CD4-positive, alpha-beta T cell (primary cell): ENCODE results near the gene NR0B1. TPM values are rescaled to one million over a fixed set of nuclear protein-coding genes. Genes with fewer than 3 reads are reported as not detected.

Experiments
- ATAC-seq: fragments of 200-7000 bp; cut with Tn5 transposase; one replicate; pipeline ENCODE4 v1.10.0; 2022; ENCODE audit warnings: mild to moderate bottlenecking; ENCODE audit not compliant: poor library complexity
- CTCF ChIA-PET: fragments of 350-600 bp; sonication (Branson Sonifier 250); formaldehyde crosslinking; loops from one replicate; lab custom pipeline; 2021; ENCODE audit warnings: antibody characterized with exemption, inconsistent platforms; lab: Charles Lee
- POLR2A ChIA-PET: fragments of 350-600 bp; sonication (Branson Sonifier 250); formaldehyde crosslinking; loops from one replicate; lab custom pipeline; 2021; ENCODE audit warnings: antibody characterized with exemption, inconsistent platforms; lab: Charles Lee
- DNase-seq, 14 experiments: peaks; one replicate each; pipeline ENCODE4 v3.0.0-alpha.2; 2013 to 2020; ENCODE audit warnings: mixed read lengths in 2 of 14
- H3K27ac ChIP-seq, 2 donors: one replicate each; pipeline versions ENCODE4 v1.5.1 to v1.7.0; 2013; ENCODE audit warnings: low read length in 2 of 2, low read depth in 1 of 2, mild to moderate bottlenecking in 1 of 2
- H3K27me3 ChIP-seq, 2 experiments: 1 replicate in 1 of 2; 2 replicates in 1 of 2; pipeline versions ENCODE4 v1.6.1 to v1.7.0; 2013; ENCODE audit warnings: low read length in 2 of 2, control low read depth in 1 of 2, mild to moderate bottlenecking in 1 of 2, moderate library complexity in 1 of 2; ENCODE audit not compliant: insufficient read depth in 2 of 2, control insufficient read depth in 1 of 2
- H3K36me3 ChIP-seq: one replicate; pipeline ENCODE4 v1.6.1; 2013; ENCODE audit warnings: low read length, control low read depth; ENCODE audit not compliant: insufficient read depth
- H3K4me1 ChIP-seq: one replicate; pipeline ENCODE4 v1.6.1; 2013; ENCODE audit warnings: low read length, control low read depth; ENCODE audit not compliant: insufficient read depth
- H3K4me3 ChIP-seq: one replicate; pipeline ENCODE4 v1.5.1; 2013; ENCODE audit warnings: mild to moderate bottlenecking, low read length, moderate library complexity
- H3K9me3 ChIP-seq, 2 experiments: 1 replicate in 1 of 2; 2 replicates in 1 of 2; pipeline versions ENCODE4 v1.6.1 to v1.7.0; 2013; ENCODE audit warnings: low read length in 2 of 2, mild to moderate bottlenecking in 2 of 2, control low read depth in 1 of 2, moderate library complexity in 1 of 2; ENCODE audit not compliant: control insufficient read depth in 1 of 2, insufficient read depth in 1 of 2
- H3K27ac Mint-ChIP-seq: one replicate; pipeline ENCODE4 v1.8.0; 2020; ENCODE audit warnings: mixed read lengths
- H3K27me3 Mint-ChIP-seq: one replicate; pipeline ENCODE4 v1.8.0; 2021; ENCODE audit warnings: mixed read lengths
- H3K36me3 Mint-ChIP-seq: one replicate; pipeline ENCODE4 v1.8.0; 2021; ENCODE audit warnings: low read depth, mixed read lengths
- H3K4me1 Mint-ChIP-seq: one replicate; pipeline ENCODE4 v1.8.0; 2021; ENCODE audit warnings: low read depth, mixed read lengths
- H3K4me3 Mint-ChIP-seq: one replicate; pipeline ENCODE4 v1.8.0; 2020; ENCODE audit warnings: mild to moderate bottlenecking, mixed read lengths
- H3K9me3 Mint-ChIP-seq: one replicate; pipeline ENCODE4 v1.8.0; 2020; ENCODE audit warnings: mixed read lengths
- CTCF ChIP-seq: fragments of 200-600 bp; IDR thresholded peaks from one replicate; pipeline ENCODE4 v1.8.0; 2022; ENCODE audit warnings: antibody characterized with exemption, mild to moderate bottlenecking
- intact Hi-C, 2 experiments: fragments of 100-400 bp; cut with DNase I in 1 of 2; cut with micrococcal nuclease in 1 of 2; formaldehyde crosslinking; loops; one replicate each; pipeline versions ENCODE4 v1.15.1 to v1.9.0; 2023 to 2025; cut with DNase I, micrococcal nuclease
- total RNA-seq, 174 experiments: library from RNA in 2 of 174; stranded (reverse) in 2 of 174; gene quantifications; one replicate each; pipeline ENCODE4 v1.2.3 and lab custom pipeline; 2021 to 2026

The NR0B1 gene
- total RNA-seq, 2 experiments from 2014 or later: not detected

DNA sequence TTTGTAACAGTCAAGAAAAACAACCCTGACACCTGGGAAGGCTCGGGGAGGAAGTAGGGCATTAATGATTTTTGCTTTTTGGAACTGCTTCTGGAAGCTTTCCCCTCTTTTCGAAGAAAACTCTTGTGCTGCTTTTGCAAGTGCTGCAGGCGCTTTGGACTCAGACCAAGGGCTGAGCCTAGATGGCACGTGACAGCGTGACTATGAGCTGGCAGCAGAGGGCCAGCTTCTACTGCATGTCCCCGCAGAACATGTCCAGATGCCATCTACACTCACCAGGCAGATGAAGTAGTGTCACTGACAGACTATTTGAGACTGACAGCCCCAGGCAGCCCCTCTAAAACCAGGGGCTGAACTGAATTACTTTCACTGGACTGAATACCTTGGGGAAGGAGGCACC is 6.2 kb downstream of the NR0B1 start:
- Histone ChIP-seq H3K9me3 (peaks cover 0 to under 1% of the 10 kb centered on the region in 2 experiments), H3K4me3 (no peak overlapping the region), H3K36me3 (no peaks in the 10 kb centered on the region), H3K4me1 (no peaks in the 10 kb centered on the region), H3K27ac (no peak overlapping the region), H3K27me3 (no peaks in the 10 kb centered on the region)
- ATAC-seq: no peak
- intact Hi-C loops: no loop called here
- no peak for TF ChIP-seq CTCF
- Mint-ChIP-seq H3K4me1 (no peaks in the 10 kb centered on the region), H3K36me3 (no peaks in the 10 kb centered on the region), H3K4me3 (no peak overlapping the region), H3K9me3 (no peaks in the 10 kb centered on the region), H3K27ac (no peak overlapping the region), H3K27me3 (peaks cover 12% of the 10 kb centered on the region)
- DNase-seq: no peak
- CTCF ChIA-PET: no interaction called here
- POLR2A ChIA-PET: no interaction called here

- H3K27me3 ChIP-seq: no peaks in the 10 kb centered on the region
- Mint-ChIP-seq H3K27ac (no peak overlapping the region), H3K4me3 (no peak overlapping the region), H3K9me3 (no peaks in the 10 kb centered on the region), H3K36me3 (no peaks in the 10 kb centered on the region), H3K27me3 (peaks cover 12% of the 10 kb centered on the region), H3K4me1 (no peaks in the 10 kb centered on the region)
- ChIA-PET CTCF (no interaction called here), POLR2A (interaction anchor here (0.6 kb wide), 1 partner anchor 13 kb away, joined by 3 read pairs; no protein-coding TSS in a partner anchor)
- intact Hi-C loops: no loop called here
- no peak for TF ChIP-seq CTCF
- H3K4me3 ChIP-seq: no peak overlapping the region
- H3K36me3 ChIP-seq: no peaks in the 10 kb centered on the region
- no peak for DNase-seq
- H3K27ac ChIP-seq: no peak overlapping the region
- no peaks in the 10 kb centered on the region for H3K4me1 ChIP-seq
- no peaks in the 10 kb centered on the region for H3K9me3 ChIP-seq
- no peak for ATAC-seq
Observed at GRCh38 chrX:30301963-30302362, 7.2 kb downstream of the NR0B1 start.

GRCh38 chrX:30301208-30301607 is 8.0 kb downstream of the NR0B1 start:
- no peak for DNase-seq

More at GRCh38 chrX:30301208-30301607, 8.0 kb downstream of the NR0B1 start:
- Mint-ChIP-seq H3K9me3 (no peaks in the 10 kb centered on the region), H3K4me1 (no peaks in the 10 kb centered on the region), H3K4me3 (no peak overlapping the region), H3K27ac (no peak overlapping the region), H3K27me3 (peaks cover 6% of the 10 kb centered on the region), H3K36me3 (no peaks in the 10 kb centered on the region)
- no peaks in the 10 kb centered on the region for H3K9me3 ChIP-seq
- H3K27me3 ChIP-seq: no peaks in the 10 kb centered on the region
- intact Hi-C loops: no loop called here
- ChIA-PET POLR2A (no interaction called here), CTCF (no interaction called here)
- no peak for ATAC-seq
- no peaks in the 10 kb centered on the region for H3K4me1 ChIP-seq
- no peaks in the 10 kb centered on the region for H3K36me3 ChIP-seq
- no peak overlapping the region for H3K4me3 ChIP-seq
- no peak for TF ChIP-seq CTCF
- no peak overlapping the region for H3K27ac ChIP-seq
